GM12872 (cell line): Measurements from ENCODE around the gene IFT88.

ENCODE experiments used
- CTCF ChIP-seq: IDR thresholded peaks from 3 replicates; pipeline ENCODE4 v1.5.1; 2011; ENCODE audit warnings: low read depth, mild to moderate bottlenecking, low read length, moderate library complexity; ENCODE audit not compliant: insufficient read depth

IFT88 gene

DNA sequence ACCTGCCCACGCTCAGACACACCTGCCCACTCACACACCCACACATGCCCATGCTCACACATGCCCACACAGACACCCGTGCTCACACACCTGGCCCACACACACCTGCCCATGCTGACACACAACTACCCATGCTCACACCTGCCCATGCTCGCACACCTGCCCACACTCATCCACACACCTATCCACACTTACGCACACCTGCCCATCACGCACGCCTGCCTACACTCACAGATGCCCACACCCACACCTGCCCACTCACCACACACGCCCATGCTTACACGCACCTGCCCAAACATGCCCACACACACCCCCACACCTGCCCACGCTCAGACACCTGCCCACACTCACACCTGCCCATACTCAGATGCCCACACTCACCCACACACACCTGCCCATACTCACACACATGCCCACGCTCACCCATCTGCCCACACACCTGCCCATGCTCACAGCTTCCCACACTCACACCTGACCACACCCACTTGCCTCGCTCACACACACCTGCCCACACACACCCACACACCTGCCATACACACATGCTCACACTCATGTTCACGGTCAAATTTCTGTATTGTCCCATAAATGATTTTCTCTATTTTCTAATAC is 152.1 kb downstream of the IFT88 start:
- no peak for TF ChIP-seq CTCF

DNA sequence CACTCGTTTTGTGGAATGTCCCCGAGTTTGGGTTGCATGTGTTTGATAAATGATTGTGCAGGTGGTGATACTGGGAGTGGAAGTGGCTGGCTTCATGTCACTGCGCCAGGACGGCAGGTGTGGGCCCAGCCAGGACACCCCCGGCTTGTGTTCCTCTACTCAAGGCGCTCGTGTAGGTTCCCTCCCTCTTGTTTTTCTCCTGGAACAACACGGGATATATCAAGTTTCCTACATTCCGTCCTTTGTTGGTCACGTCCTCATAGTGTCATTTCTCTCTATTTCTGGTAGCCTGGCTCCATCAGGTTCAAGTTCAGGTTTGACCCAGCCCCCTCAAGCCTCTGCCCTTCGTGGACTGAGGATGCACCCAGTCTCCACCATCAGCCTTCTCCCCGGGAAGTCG is 152.8 kb downstream of the IFT88 start:
- TF ChIP-seq CTCF, result no peak

DNA sequence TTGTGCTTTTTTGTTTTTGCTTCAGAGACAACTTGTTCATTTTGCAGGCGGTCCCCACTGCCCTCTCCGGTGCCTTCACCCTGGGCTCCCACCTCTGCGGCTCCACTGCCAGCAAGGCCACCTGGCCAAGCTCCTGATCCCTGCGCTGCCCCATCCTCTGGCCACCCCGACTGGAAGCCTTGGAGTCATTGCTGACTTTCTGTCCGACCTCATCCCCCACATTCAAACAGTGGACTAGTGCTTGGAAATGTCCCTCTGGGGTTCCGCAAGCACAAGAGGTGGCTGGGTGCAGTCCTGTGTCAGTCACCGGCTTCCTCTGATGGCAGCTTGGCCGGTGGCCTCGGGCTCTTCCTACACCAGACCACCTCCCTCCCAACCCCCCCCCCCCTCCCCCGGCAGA is 153.5 kb downstream of the IFT88 start:
- TF ChIP-seq CTCF, result no peak

DNA sequence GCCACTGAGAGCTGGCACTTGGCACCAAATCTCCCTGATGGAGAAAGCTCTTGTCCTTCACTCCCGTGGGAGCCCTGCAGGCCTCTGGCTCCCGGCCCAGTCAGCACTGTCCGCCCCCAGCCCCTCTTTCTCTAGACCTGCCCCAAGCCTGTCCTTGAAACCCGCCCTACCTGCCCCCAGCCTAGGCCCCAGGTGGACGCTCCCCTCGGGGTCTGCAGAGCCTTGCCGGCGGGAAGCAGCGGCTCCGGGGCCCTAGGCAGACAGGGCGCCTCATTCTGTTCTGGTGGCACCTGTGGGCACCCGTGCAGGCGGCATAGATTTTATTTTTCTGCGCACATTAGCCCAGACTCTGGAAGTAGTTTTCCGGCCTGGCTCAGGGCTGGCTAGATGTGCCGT is 154.1 kb downstream of the IFT88 start:
- TF ChIP-seq CTCF, result no peak

GRCh38 chr13:20721454-20722357 is 154.7 kb downstream of the IFT88 start:
- TF ChIP-seq CTCF, result no peak

DNA sequence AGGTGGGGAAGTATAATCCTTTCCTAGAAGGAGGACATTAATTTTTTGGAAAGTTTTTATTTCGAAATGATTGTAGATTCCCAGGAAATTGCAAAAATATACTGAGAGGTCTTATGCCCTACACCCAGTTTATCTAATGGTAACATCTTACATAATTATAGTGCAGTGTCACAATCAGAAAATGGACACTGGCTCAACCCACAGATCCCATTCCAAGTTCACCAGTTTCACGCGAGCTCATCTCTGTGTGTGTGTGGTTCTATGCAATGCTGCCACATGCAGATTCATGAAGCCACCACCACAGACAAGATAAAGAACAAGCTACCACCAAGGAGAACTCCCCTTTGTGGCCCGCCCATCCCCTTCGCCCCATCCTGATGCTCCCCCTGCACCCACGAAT is 160.9 kb downstream of the IFT88 start:
- no peak for TF ChIP-seq CTCF

DNA sequence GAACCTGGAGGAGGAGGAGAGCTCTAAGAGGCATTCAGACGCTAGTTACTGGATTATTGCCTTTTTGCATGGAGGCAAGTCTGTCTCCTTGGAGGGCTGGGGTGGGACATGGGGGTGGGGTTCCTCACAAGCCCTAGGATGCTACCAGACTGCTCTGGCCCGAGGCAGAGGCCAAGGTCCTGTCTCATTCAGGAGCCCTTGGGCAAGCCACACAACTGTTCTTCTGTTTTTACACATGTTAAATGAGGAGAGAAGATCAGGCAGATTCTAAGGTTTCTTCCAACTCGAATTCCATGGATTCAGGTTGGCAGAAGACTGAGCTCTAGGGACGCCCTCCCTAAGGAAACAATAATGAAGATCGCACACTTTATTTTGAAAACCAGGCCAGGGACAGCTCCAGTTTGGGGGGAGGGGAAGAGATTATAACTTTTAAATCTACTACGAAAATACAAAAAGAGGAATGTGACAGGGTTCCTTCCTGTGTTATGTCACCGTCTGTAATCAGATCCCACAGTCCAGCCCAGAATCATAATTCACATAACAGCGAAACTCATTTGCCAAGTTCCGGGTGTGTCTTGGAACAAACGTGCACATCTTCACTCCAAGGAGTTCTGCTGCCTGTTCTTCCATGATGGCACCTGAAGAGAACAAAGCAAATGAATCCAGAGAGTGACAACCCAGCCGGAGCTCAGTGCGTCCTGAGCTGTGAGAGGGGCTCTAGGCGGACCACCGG is 161.8 kb downstream of the IFT88 start:
- no peak for TF ChIP-seq CTCF
